ENCODE data around the gene KHDRBS1.
A peak's percentile ranks its signal among the peaks of the same experiment; 100 is the strongest.
"Not testable (repeated sequence)": the region's sequence is repeated elsewhere in the genome, so short reads cannot be mapped to it uniquely, and the experiment has no call there.

KHDRBS1 gene

DNA sequence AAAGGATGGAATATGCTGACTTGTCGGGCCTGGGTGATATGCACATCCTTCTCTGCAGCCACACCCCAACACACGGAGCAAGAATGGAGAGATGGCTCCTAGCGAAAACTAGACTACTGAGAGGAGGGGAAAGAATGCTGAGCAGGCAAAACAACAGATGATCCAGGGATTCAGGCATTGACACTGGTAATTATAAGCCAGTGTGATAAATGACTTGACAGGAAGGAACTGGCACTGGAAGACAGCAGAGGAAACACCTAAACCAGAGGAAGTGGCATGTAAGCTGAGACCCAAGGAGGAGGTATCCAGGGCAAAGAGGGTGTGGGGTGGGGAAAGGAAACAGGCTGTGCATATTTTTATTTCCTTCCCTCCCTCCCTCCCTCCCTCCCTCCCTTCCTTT, 31.7 kb upstream of the KHDRBS1 start:
- H4K20me1 ChIP-seq, result no peaks in the 10 kb centered on the region
- peak overlapping the region in 10 of 11 experiments; percentile 1 to 96 (median 82); a peak in 19 of 22 replicates for H3K27ac ChIP-seq
- peak overlapping the region in 9 of 11 experiments; percentile 37 to 81 (median 65); a peak in 17 of 22 replicates for H3K9ac ChIP-seq
- peaks cover 69 to 100% (median 97%) of the 10 kb centered on the region in 10 experiments for H3K4me1 ChIP-seq
- no peaks in the 10 kb centered on the region for H3K27me3 ChIP-seq
- no peak for TF ChIP-seq Cebpa-rat (IDR thresholded peaks at IDR 0.05)
- no peaks in the 10 kb centered on the region for H3K36me3 ChIP-seq
- peak overlapping the region; percentile 69 to 94 (median 84) for H3K4me2 ChIP-seq
- peaks cover 0 to 3% (median 0%) of the 10 kb centered on the region in 11 experiments; a peak in 1 of 22 replicates for H3K9me3 ChIP-seq (replicated peaks in 1 of 11)
- peak overlapping the region in 7 of 10 experiments; percentile 5 to 40 (median 23); a peak in 8 of 20 replicates for H3K4me3 ChIP-seq

GRCh38 chr1:31984419-31985347, 29.0 kb upstream of the KHDRBS1 start:
- H3K27ac ChIP-seq, result peak overlapping the region in 10 of 11 experiments; percentile 26 to 96 (median 83); a peak in 19 of 22 replicates
- peaks cover 0 to 3% (median 0%) of the 10 kb centered on the region in 11 experiments; a peak in 1 of 22 replicates for H3K9me3 ChIP-seq (replicated peaks in 1 of 11)
- H3K4me3 ChIP-seq, result peak overlapping the region in 2 of 10 experiments; percentile 36 to 44; a peak in 2 of 20 replicates
- H3K9ac ChIP-seq, result peak overlapping the region; percentile 4 to 86 (median 71); a peak in 20 of 22 replicates
- no peak for TF ChIP-seq Cebpa-rat (IDR thresholded peaks at IDR 0.05)
- H3K36me3 ChIP-seq, result no peaks in the 10 kb centered on the region
- no peaks in the 10 kb centered on the region for H3K27me3 ChIP-seq
- H3K4me1 ChIP-seq, result peaks cover 62 to 100% (median 98%) of the 10 kb centered on the region in 10 experiments
- H3K4me2 ChIP-seq, result peak overlapping the region; percentile 56 to 94 (median 77)
- no peaks in the 10 kb centered on the region for H4K20me1 ChIP-seq

DNA sequence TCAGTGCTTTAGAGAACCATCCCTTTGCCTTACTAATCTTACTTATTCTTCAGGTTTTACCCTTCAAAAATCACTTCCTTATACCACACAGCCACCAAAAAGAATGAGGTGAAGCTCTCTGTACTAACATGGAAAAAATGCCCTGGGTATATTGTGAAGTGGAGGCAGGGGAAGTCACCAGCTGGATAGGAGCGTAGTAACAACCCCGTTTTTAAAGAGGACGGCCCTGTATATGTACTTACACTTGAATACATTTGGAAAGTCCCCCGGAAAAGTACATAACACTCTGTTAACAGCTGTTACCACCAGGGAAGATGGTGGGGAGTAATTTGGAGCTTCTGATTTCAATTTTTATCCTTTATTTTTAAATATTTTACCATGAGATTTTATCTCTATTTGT, 28.2 kb upstream of the KHDRBS1 start:
- Histone ChIP-seq H3K27me3 (no peaks in the 10 kb centered on the region), H3K36me3 (no peaks in the 10 kb centered on the region), H3K4me1 (peaks cover 56 to 99% (median 94%) of the 10 kb centered on the region in 10 experiments), H3K27ac (peak overlapping the region in 10 of 11 experiments; percentile 26 to 96 (median 83); a peak in 19 of 22 replicates), H3K9ac (peak overlapping the region; percentile 4 to 86 (median 71); a peak in 21 of 22 replicates), H4K20me1 (no peaks in the 10 kb centered on the region), H3K9me3 (replicated peaks in 1 of 11) (peaks cover 0 to 3% (median 0%) of the 10 kb centered on the region in 11 experiments; a peak in 1 of 22 replicates), H3K4me3 (peak overlapping the region in 2 of 10 experiments; percentile 36 to 44; a peak in 2 of 20 replicates), H3K4me2 (peak overlapping the region; percentile 56 to 94 (median 77))
- TF ChIP-seq Cebpa-rat (IDR thresholded peaks at IDR 0.05), result no peak

DNA sequence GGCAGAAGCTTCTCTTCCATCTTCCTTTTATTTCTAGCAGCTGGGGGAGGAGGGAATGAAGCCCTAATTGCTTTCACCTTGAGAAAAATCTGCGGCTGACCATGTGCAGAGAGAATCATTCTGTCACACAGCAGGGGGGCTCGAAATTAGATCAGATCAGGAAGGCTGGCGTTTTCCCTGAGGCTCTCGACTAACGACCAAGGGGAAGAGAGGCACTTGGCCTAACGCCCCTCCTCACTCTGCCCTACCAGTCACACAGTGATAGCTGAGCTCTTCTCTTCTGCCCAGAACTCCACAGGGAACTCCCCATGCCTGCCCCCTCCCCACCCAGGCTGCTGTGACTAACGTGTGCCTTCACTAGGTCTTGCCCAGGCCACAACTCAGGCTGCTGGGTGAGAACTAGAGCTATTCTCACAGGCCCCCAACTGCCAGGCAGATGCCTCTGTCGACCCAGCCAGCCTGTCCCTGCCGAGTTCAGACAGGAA, 26.5 kb upstream of the KHDRBS1 start:
- Histone ChIP-seq H3K9ac (peak overlapping the region; percentile 28 to 86 (median 67); a peak in 19 of 22 replicates), H3K9me3 (replicated peaks in 1 of 11) (peaks cover 0 to 3% (median 0%) of the 10 kb centered on the region in 11 experiments; a peak in 1 of 22 replicates), H3K27me3 (no peaks in the 10 kb centered on the region), H3K4me2 (peak overlapping the region; percentile 62 to 94 (median 77)), H3K36me3 (no peaks in the 10 kb centered on the region), H3K27ac (peak overlapping the region in 10 of 11 experiments; percentile 5 to 96 (median 82); a peak in 19 of 22 replicates), H4K20me1 (no peaks in the 10 kb centered on the region), H3K4me1 (peaks cover 39 to 99% (median 86%) of the 10 kb centered on the region in 10 experiments), H3K4me3 (peak overlapping the region in 3 of 10 experiments; percentile 11 to 45 (median 40); a peak in 5 of 20 replicates)
- no peak for TF ChIP-seq Cebpa-rat (IDR thresholded peaks at IDR 0.05)

- TF ChIP-seq Cebpa-rat (IDR thresholded peaks at IDR 0.05), result no peak
- peaks cover 27 to 72% (median 61%) of the 10 kb centered on the region in 10 experiments for H3K4me1 ChIP-seq
- H3K9me3 ChIP-seq (replicated peaks in 1 of 11), result no peaks in the 10 kb centered on the region
- H4K20me1 ChIP-seq, result no peaks in the 10 kb centered on the region
- no peaks in the 10 kb centered on the region for H3K27me3 ChIP-seq
- no peaks in the 10 kb centered on the region for H3K36me3 ChIP-seq
- no peak overlapping the region for H3K4me3 ChIP-seq
- no peak overlapping the region for H3K9ac ChIP-seq
- peak overlapping the region in 2 of 11 experiments; percentile 84 to 96; a peak in 2 of 22 replicates for H3K27ac ChIP-seq
- peak overlapping the region in 5 of 11 experiments; percentile 15 to 94 (median 86); a peak in 6 of 22 replicates for H3K4me2 ChIP-seq
Observed at GRCh38 chr1:31989964-31990363, 23.7 kb upstream of the KHDRBS1 start.

DNA sequence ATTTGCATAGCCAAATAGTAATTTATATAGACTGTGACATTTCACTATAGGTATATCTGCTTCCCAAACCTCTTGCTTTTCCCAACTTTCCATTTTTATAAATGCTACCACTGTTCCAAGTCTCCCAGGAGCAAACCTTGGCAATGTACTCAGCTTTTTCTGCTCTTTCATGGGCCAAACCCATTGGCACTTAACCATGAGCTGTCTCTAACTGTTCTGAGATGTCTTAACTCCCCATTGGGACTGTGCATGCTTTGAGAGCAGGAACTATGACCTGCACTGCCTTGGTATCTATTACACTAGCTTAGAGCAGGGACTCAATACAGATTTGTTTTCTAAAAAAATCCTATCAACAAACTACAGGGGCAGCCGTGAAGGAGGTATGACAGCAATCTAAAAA, 22.5 kb upstream of the KHDRBS1 start:
- Histone ChIP-seq H4K20me1 (no peaks in the 10 kb centered on the region), H3K4me2 (peak overlapping the region in 4 of 11 experiments; percentile 10 to 39 (median 34); a peak in 4 of 22 replicates), H3K9me3 (replicated peaks in 1 of 11) (no peaks in the 10 kb centered on the region), H3K27ac (no peak overlapping the region), H3K4me1 (peaks cover 15 to 60% (median 49%) of the 10 kb centered on the region in 10 experiments), H3K36me3 (no peaks in the 10 kb centered on the region), H3K9ac (no peak overlapping the region), H3K4me3 (no peak overlapping the region), H3K27me3 (no peaks in the 10 kb centered on the region)
- no peak for TF ChIP-seq Cebpa-rat (IDR thresholded peaks at IDR 0.05)

- no peak for TF ChIP-seq Cebpa-rat (IDR thresholded peaks at IDR 0.05)
- Histone ChIP-seq H3K36me3 (no peaks in the 10 kb centered on the region), H3K27me3 (no peaks in the 10 kb centered on the region), H4K20me1 (no peaks in the 10 kb centered on the region), H3K4me1 (peaks cover 0 to 19% (median 10%) of the 10 kb centered on the region in 10 experiments; a peak in 11 of 20 replicates), H3K4me3 (no peak overlapping the region), H3K9me3 (replicated peaks in 1 of 11) (no peaks in the 10 kb centered on the region), H3K27ac (no peak overlapping the region), H3K4me2 (no peak overlapping the region), H3K9ac (no peak overlapping the region)
Observed at GRCh38 chr1:31995263-31995662, 18.4 kb upstream of the KHDRBS1 start.

DNA sequence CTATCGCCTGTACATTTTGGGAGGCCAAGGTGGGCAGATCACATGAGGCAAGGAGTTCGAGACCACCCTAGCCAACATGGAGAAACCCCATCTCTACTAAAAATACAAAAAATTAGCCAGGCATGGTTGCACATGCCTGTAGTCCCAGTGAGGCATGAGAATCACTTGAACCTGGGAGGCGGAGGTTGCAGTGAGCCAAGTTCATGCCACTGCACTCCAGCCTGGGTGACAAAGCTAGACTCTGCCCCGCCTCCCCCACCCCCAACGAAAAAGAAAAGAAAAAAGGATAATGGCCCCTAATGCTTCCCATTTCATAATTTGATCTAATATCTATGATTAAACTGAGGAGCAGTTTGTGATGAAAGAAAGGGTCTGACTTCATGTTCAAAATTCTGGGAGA, 17.5 kb upstream of the KHDRBS1 start:
- H3K27ac ChIP-seq; H4K20me1 ChIP-seq; H3K4me3 ChIP-seq; H3K4me2 ChIP-seq; H3K9ac ChIP-seq; H3K9me3 ChIP-seq (replicated peaks in 1 of 11); H3K27me3 ChIP-seq; H3K36me3 ChIP-seq: not testable (repeated sequence)
- peaks cover 0 to 13% (median 9%) of the 10 kb centered on the region in 10 experiments; a peak in 11 of 20 replicates for H3K4me1 ChIP-seq

GRCh38 chr1:32001863-32002262, 11.8 kb upstream of the KHDRBS1 start:
- no peaks in the 10 kb centered on the region for H3K36me3 ChIP-seq
- H3K4me2 ChIP-seq, result peak overlapping the region in 1 of 11 experiments; percentile 26; a peak in 1 of 22 replicates
- no peak overlapping the region for H3K27ac ChIP-seq
- H4K20me1 ChIP-seq, result no peaks in the 10 kb centered on the region
- no peaks in the 10 kb centered on the region for H3K9me3 ChIP-seq (replicated peaks in 1 of 11)
- H3K9ac ChIP-seq, result no peak overlapping the region
- no peak overlapping the region for H3K4me3 ChIP-seq
- no peak for TF ChIP-seq Cebpa-rat (IDR thresholded peaks at IDR 0.05)
- H3K4me1 ChIP-seq, result peaks cover 24 to 39% (median 29%) of the 10 kb centered on the region in 10 experiments
- no peaks in the 10 kb centered on the region for H3K27me3 ChIP-seq

DNA sequence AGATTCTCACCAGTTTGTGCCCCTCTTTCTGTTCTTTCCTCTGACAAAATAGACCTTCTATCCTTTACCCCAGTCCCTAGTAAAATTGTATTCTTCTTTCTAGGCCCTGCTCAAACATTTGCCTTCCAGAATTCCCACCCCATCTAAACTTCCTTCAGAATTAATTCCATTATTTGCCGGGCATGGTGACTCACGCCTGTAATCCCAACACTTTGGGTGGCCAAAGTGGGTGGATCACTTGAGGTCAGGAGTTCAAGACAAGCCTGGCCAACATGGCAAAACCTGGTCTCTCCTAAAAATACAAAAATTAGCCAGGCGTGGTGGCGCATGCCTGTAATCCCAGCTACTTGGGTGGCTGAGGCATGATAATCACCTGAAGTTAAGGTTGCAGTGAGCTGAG, 11.4 kb upstream of the KHDRBS1 start:
- H3K27me3 ChIP-seq; H3K27ac ChIP-seq; H3K4me3 ChIP-seq; H3K36me3 ChIP-seq; H3K9ac ChIP-seq; H3K4me2 ChIP-seq; H3K9me3 ChIP-seq (replicated peaks in 1 of 11); H4K20me1 ChIP-seq: not testable (repeated sequence)
- peaks cover 28 to 43% (median 34%) of the 10 kb centered on the region in 10 experiments for H3K4me1 ChIP-seq

Measured in BLaER1 treated with 17β-estradiol and CSF1 and Interleukin-3, amounts not matched to agents 10 nM and 100 nM (cell line).